ACHN (cell line): ENCODE results near the gene SMIM9.
"Not testable (repeated sequence)": the region's sequence is repeated elsewhere in the genome, so short reads cannot be mapped to it uniquely, and the experiment has no call there.

Experiments used
- DNase-seq: peaks from one replicate; pipeline ENCODE4 v3.0.0-alpha.2; 2015
- in situ Hi-C: cut with HindIII; loops from 2 replicates; pipeline ENCODE4 v1.10.0; 2017; ENCODE audit warnings: low sequenced_read_pairs, low pct_ligation_motif_present, low pct_unique_long_range_greater_than_20kb

SMIM9 gene

DNA sequence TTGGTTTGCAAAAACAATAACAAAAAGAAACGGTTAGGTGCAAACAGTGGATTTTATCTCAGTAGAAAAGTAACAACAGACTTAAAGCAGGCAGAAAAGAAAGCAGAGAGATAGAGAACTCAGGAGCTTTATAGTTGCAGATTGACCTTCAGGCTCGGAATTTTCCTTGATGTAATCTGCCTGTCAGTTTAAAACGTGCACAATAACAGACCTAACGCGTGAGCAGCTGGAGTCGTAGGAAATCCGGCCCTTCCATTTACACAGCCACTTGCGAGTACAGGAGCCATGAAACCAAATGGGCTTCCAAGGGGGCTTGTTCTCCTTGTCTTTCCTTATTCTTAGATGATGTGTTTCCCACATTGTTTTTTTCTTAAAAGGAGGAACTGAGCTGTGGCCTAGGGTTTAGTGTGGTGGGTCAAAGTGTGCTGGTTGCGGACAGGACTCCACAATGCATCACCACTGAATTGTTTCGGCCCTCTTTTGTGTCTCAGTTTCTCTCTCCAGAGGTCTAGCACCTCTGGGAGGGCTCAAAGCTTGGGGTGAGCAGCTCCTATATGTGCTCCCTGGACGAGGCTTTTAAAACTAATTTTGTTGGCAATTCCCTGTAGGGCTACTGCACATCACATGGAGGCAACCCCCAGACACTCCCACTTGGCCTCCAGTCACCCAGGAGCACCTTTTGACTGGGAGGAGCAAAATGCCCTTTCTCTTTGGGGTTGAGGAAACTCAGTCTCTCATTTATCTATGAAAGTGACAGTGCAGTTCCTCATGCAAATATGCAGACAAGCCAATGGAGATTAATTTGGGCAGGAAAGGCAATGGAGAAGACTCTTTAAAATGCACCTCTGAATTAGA is 15.3 kb downstream of the SMIM9 start:
- no peak for DNase-seq
- in situ Hi-C loops, result no loop called here

DNA sequence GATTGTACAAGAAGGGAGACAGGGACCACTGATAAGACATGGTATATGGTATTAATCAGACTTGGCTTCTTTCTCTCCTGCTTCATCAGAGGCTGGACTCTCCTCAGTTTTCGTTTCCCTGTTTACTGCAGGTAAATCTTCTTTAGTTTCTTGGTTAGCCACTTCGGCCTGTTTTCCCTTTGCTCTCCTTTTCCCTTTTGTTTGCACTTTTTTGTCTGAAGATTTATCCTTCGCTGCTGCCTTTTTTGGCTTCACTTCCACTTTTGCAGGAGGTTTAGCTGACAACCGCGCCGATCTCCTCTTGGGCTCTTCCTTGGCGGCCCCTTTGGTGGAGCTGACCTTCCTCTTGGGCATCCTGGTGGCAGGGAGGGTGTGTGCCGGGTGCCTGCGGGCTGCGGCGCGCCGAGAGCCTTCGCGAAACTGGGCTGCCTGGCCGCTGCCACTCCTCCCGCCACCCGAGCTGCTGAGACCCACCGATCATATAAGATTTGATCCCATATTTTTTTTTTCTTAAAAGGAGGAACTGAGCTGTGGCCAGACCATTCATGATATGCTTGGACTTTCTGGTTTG is 17.3 kb downstream of the SMIM9 start:
- DNase-seq, in situ Hi-C loops: not testable (repeated sequence)

DNA sequence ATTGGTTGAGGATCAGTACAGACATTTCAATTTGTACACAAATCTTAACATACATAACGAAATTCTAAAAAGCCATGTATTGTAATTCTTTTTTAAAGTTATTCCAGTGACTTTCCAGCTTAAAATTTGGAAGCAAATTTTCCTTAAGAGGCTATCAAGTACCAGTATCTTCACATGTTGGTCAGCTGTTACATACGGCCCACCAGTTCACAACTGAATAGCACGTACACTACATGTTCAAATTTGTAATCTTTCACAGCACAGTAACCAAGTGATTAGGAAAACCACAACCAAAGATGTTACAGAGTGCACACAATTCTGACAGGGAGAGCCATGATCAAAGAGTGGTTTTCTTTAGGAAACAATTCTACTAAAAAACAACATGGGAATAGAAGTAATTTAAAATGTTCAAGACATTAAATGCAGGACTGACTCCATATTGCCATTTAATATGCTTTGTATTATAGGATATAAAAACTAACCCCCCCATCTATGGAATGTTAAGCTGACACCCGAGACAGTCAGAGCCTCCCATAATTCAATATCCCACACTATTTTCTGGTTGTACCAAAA is 18.1 kb downstream of the SMIM9 start:
- DNase-seq, in situ Hi-C loops: not testable (repeated sequence)

DNA sequence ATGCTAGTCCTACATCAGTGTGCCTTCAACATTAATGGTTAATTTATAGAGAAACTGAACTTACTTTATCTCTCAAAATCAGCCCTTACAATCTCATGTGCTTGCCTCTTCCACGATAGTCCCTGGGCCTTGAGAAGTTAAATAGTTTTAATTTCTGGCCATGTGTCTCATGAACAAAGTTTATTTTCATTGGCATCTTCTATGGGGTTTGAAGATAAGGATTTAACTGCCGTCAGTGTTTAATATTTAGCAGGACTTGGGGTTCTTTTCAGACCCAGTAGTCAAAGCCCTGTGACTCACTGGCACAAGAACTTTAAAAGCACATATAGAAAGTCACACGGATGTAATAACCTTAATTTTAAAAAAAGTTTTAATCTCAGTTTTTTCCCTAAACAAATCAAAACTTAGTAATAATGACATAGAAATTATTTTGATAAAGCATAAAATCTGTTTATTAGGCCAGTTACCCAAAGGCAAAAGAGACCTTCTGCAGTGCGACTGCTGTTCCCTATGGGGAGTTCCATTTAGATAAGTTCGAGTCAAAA is 19.1 kb downstream of the SMIM9 start:
- in situ Hi-C loops, result no loop called here
- no peak for DNase-seq

DNA sequence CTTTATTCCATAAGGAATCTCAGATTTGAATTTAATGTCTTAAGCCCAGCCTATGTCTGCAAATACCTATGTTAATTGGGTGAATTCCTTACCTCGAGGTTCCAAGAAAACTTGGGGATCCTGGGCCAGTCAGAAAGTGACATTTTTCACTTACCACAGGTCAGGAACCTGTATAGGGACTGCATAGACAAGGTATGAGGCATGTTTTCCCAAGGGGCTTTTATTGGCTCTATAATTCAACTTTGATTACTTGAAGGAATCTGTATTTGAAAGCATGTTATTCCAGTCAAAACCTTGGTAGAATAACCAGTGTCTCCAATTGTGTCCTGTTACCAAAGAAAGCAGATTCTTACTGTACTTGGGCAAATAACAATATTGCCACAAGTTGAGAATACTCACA is 20.7 kb downstream of the SMIM9 start:
- DNase-seq, result no peak
- in situ Hi-C loops, result no loop called here

DNA sequence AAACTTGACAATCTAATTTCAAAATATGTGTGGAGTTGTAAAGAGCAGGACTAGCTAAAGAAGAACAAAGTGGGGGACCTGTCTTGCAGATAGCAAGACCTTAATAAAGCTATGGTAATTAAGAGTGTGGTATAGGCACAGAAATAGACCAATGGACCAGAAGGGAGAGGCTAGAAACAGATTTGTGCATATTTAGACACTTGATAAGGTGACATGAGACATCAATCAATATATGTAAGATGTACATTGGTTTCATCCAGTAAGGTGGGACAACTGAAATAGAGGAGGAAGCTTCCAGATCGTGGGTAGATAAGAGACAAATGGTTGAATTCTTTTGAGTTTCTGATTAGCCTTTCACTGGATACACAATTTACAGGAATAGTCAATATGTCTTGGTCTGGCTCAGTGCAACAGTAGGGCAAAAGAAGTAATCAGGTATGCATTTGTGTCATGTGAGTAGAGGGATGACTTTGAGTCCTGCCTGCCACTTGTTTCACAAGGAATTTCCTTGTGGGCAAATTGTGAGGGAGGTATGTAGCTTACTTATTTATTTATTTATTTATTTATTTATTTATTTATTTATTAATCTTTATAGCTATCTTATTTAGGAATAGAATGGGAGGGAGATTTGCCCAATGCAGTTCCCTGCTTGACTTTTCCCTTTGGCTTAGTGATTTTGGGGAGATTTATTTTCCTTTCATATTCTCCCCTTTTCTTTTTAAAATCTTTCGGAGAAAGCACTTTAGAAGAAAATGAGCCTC is 21.9 kb downstream of the SMIM9 start:
- DNase-seq, result no peak
- in situ Hi-C loops, result no loop called here

DNA sequence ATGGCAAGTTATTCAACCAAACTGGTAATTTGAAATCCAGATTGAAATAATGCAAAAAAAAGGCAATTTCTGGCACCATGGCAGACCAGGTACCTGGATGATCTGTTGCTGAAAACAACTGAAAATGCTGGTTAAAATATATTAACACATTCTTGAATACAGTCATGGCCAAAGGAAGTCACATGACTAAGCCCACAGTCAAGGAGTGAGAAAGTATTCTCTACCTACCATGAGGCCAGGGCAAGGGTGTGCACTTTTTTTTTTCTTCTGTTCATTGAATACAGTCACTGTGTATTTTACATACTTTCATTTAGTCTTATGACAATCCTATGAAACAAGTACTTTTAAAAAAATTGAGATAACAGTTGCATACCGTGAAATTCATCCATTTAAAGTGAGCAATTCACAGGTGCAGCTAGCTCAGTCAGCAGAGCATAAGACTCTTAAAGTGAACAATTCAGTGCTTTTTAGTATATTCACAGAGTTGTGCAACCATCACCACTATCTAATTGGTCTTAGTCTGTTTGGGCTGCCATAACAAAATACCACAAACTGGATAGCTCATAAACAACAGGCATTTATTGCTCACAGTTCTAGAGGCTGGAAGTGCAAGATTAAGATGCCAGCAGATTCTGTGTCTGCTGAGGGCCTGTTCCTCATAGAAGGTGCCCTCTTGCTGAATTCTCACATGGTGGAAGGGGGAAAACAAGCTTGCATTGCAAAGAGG is 24.4 kb downstream of the SMIM9 start:
- in situ Hi-C loops, result no loop called here

DNA sequence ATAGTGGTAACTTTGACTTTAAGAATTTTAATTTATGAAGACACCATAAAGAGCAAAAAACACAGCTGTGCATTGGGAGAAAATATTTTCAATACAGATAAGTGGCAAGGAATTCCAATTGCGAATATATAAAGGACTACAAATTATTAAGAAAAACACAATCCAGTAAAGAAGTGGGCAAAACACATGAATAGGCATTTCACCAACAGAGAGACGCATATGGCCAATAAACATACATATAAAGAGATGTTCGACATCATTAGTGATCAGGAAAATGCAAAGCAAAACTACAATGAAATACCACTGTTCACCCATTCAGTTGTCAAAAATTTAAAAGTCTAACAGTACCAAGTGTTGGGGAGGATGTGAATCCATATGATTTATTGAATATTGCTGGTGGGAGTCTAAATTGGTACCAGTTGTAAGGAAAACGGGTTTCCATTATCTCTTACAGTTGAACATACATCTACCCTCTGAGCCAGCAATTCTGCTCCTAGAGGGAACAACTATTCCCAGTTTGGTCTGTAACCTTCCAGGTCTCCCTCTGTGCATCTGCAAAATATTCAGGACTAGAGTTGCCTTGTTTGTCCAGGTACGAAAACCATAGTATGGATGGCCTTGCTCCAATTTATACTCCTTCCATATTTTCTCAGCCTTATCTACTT is 27.5 kb downstream of the SMIM9 start:
- DNase-seq, result no peak
- in situ Hi-C loops, result no loop called here

More for the DNA sequence above, 24.4 kb downstream of the SMIM9 start:
- DNase-seq, result no peak

DNA sequence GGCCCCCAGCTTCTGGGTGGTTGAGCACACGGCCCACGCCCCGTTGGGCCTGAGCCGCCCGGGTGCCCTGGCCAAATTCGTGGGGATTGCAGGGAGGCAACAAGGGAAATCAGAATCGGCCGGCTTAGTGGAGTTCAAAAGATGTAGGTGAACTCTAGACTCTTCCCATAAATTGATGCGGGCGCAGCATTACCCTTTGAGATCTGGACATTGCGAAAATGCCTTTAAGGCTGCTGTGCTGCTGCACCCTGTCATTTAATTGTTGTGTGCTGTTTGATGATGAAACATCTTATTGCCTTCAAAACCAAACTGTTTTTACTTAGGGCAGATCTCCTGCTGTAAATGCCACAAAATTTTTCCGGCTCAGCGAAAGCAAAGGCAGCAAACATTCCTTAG is 28.8 kb downstream of the SMIM9 start:
- in situ Hi-C loops, result no loop called here
- DNase-seq, result peak; percentile 12

DNA sequence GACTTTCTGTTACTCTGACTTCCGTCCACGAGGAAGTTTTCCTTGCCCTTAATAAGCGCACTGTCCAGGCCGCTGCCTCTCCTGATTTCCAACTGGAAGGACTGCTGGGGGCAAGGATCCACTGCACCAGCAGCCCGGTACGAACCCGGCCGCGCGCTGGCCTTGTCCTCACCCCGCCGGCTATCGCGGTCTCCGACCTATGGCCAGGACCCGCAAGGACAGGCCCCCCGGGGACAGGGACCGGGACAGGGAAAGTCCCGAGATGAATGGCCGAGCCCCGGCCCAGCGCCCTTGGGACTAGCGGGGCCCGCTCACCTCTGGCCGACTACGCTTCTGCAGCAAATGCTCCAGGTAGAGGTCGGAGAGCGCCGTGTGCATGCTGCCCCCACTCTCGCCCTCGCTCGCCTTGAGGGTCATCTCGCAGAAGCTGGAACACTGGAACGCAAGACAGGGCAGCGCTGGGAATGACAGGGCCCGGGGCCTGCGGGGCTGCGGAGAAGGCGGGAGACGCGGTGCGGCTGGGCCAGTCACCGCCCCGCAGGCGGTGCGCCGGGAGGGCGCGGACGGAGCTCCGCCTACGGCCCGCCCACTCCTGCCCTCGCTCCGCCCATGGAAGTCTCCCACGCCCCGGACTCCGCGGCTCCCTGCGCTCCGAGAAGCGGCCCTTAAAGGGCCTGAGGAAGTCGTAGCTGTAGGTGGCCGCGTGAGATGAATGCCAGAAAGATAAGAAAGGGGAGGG is 29.3 kb downstream of the SMIM9 start, which contains the start of gene MPP1:
Gene MPP1, minus strand, starts transcription at position 529 of the 739 bp plus-strand sequence. Its CDS starts 112 bp downstream, at position 417.
- in situ Hi-C loops, result no loop called here
- peak; percentile 68 for DNase-seq

DNA sequence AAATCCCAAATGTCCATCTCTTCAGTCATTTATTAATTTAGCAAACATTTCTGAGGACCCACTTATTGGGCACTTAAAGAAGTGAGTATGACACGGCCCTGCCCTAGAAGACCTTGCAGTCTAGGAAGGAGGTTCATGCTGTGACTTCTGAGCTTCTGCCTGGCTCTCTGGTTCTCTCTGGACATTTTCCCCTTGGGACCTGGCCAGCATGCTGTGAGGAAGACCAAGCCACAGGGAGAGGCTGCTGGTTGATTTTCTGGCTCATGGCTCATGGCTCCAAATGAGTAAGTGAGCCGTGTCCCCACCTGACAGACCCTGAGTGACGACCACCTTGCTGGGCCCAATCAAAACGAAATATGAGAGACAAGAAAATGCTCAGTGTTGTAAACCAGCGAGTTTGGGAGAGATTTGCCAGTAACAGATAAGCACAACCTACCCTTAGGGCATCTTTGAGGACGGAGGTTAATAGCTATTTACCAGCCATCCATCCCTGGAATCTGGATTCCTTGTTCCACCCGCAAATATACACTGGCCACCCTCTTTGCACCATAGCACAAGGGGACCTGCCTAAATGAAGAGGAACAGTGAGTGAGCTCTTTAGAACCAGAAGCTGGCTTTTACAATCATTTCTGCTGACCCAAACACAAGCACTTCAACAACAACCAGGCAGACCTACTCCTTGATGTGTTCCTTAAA is 30.1 kb downstream of the SMIM9 start:
- no peak for DNase-seq

DNA sequence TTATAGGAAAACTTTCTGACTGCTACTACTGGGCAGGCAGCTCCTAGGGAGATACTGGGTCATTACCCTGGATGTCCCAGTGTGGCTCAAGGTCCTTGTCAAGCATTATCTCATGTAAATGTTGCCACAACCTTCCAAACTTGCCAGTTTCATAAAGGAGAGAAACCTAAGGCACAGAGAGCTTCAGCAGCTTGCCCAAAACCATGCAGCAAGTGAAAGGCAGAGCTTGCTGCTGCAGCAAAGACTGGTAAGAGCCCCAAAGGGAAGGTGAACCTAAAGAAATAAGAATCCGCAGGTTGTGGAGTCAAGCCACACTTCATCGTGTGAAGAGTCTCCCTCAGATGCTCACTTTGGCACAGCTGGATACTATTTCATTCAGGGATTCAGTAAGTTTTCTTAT is 31.5 kb downstream of the SMIM9 start:
- in situ Hi-C loops, result no loop called here
- no peak for DNase-seq

More for the DNA sequence above, 30.1 kb downstream of the SMIM9 start:
- in situ Hi-C loops, result no loop called here

DNA sequence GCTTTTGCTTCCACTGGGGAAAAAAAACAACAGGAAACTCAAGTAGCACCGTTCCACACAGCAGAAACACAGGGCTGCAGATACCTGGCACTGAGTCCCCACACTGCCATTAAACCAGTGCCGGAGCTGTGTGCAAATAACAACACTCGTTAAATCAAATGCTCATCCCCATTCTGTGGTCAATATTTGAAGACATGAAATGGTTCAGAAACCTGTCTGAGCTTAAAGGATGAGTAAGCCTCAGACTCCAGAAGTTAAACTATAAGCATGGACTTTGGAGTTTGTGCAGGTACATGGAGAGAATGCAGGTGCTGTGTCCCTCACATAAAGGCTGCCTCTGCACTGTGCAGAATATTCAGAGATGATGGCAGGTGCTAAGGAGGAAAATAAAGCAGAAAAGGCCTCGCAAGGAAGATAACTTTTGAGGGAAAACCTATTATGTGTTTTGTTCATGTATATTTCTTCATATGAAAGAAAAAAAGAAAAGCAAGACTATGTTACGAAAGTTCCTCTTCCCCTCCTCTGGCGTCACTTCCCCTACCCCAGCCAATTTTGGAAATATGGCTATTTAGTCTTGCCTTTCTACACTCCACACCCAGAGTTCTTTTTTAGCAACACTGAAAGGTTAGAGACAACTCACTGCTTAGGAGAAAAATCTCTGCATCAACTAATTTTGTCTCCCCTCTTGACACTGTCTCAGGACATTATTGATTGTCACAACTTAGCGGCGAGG is 33.8 kb downstream of the SMIM9 start:
- in situ Hi-C loops, result no loop called here
- DNase-seq, result no peak

DNA sequence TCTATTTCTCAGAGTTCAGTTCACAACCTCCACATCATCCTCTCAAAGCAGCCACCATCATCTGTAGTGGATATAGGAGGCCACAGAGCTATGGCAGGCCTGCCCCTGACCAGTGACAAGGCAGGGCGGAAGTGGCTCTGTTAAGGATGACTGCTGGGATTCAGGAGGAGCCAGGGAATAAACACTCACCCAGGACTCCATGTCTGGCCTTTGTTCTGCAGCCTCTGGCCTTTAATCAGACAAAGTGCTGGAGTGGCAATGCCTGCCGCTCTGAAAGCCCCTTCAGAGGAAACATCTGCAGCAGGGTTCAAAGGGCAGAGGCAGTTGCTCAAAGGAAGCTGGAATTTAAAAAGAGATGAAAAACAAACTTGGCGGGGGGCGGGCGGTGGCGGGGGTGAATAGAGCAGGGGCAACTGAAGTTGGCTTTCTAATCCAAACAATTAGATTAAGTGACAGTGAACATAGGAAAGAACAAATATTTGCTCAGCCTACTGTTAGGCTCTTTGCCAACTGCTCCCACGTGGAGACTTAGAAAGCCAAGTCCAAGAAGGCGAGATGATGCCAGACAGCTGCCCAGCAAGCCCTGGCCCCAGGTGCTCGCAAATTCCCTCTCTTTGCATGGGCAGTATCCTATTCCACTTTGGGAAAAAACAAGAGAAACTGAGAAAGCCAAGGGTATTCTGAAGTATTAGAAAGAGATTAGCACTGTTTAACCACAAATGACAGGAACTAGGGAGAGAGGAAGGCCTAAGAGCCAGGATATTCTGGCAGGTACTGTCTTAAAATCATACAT is 34.7 kb downstream of the SMIM9 start:
- in situ Hi-C loops, result no loop called here
- DNase-seq, result no peak

DNA sequence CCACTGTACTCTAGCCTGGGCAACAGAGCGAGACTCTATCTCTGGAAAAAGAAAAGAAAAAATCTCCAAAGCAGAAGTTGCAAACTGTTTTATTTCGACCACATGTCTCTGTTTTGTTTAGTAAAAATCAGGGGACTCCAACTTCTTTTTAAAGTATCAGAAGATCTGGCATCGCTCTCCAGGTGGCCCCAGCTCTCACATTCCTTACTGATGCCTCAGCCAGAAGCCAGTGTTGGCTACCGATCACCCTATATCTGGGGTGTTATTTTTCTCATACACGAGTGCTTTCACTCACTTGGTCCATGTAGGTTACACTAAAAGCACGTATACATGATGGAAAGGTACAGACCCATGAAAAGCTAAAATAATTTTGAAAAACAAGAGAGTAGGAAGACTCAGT is 37.5 kb downstream of the SMIM9 start:
- peak; percentile 50 for DNase-seq
- in situ Hi-C loops, result no loop called here
